ENCODE measurements around the gene WDR1. TPM values are rescaled to one million over a fixed set of nuclear protein-coding genes. Genes with fewer than 3 reads are reported as not detected.

Gene WDR1
- total and polyA plus RNA-seq, 10 of the 15 experiments (the other 5 are each of a cell fraction or from before 2014, with no cell fraction given): 28.5 to 397 (median 290) TPM

DNA sequence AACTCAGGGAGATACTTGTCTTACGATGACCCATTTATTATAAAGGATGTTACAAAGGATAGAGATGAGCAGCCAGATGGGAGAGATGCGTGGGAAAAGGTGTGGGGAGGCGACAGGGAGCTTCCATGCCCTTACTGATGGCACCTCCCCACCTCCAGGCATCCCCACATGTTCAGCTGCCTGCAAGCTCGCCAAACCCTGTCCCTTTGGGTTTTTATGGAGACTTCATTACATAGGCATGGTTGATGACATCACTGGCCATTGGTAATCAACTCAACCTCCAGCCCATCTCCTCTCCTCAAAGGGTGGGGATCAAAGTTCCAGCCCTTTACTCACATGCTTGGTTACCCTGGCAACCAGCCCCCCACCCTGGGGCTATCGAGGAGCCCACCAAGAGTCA, 65.9 kb downstream of the WDR1 start:
- DNase-seq (ENCODE audit: low read depth, low spot score) (no peak), ATAC-seq (no peak), FAIRE-seq (no peak)
- BruUV-seq (replicated peaks): no TSS peak
- H3K4me1 ChIP-seq (ENCODE audit: control insufficient read depth, insufficient read depth, low read length): no peaks in the 10 kb centered on the region
- no peak overlapping the region for H3K27ac ChIP-seq (ENCODE audit: control insufficient read depth, insufficient read depth)
- ChIA-PET POLR2A (no interaction called here), CTCF (no interaction called here), RAD21 (ENCODE audit: unreplicated experiment) (no interaction called here), SMC1A (ENCODE audit: uncharacterized antibody, unreplicated experiment) (no interaction called here)
- no peaks in the 10 kb centered on the region for H3K9me3 ChIP-seq (replicated peaks; ENCODE audit: control insufficient read depth, insufficient read depth, low read length)
- no peak overlapping the region for H2AFZ ChIP-seq (ENCODE audit: control insufficient read depth, low read depth, low read length)
- no peaks in the 10 kb centered on the region for H4K20me1 ChIP-seq (ENCODE audit: control insufficient read depth, insufficient read depth)
- H3K36me3 ChIP-seq (ENCODE audit: control insufficient read depth in 2 of 2, insufficient read depth in 2 of 2, low read length in 1 of 2): no peaks in the 10 kb centered on the region
- no peaks in the 10 kb centered on the region for H3K79me2 ChIP-seq (ENCODE audit: control insufficient read depth, insufficient read depth, low read length)
- in situ Hi-C loops (cut with MboI) (no loop called here), intact Hi-C loops (cut with micrococcal nuclease; ENCODE audit: unreplicated experiment) (no loop called here)
- no peak for TF ChIP-seq FOS (IDR thresholded peaks at IDR 0.05; ENCODE audit: borderline replicate concordance, extremely low read depth, insufficient read length)
- no peak for TF ChIP-seq EZH2 (IDR thresholded peaks at IDR 0.05; ENCODE audit: borderline replicate concordance, control insufficient read depth, low read depth, low read length)
- no peak for TF ChIP-seq IKZF2 (IDR thresholded peaks at IDR 0.05)
- TF ChIP-seq NBN (IDR thresholded peaks at IDR 0.05): no peak
- TF ChIP-seq, protein P1, sequence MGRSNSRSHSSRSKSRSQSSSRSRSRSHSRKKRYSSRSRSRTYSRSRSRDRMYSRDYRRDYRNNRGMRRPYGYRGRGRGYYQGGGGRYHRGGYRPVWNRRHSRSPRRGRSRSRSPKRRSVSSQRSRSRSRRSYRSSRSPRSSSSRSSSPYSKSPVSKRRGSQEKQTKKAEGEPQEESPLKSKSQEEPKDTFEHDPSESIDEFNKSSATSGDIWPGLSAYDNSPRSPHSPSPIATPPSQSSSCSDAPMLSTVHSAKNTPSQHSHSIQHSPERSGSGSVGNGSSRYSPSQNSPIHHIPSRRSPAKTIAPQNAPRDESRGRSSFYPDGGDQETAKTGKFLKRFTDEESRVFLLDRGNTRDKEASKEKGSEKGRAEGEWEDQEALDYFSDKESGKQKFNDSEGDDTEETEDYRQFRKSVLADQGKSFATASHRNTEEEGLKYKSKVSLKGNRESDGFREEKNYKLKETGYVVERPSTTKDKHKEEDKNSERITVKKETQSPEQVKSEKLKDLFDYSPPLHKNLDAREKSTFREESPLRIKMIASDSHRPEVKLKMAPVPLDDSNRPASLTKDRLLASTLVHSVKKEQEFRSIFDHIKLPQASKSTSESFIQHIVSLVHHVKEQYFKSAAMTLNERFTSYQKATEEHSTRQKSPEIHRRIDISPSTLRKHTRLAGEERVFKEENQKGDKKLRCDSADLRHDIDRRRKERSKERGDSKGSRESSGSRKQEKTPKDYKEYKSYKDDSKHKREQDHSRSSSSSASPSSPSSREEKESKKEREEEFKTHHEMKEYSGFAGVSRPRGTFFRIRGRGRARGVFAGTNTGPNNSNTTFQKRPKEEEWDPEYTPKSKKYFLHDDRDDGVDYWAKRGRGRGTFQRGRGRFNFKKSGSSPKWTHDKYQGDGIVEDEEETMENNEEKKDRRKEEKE (IDR thresholded peaks at IDR 0.05): no peak
- TF ChIP-seq CHD1 (IDR thresholded peaks at IDR 0.05; ENCODE audit: low read depth, low read length): no peak
- TF ChIP-seq RCOR1 (conservative IDR thresholded peaks at IDR 0.05; ENCODE audit: low read depth, low read length): no peak
- H3K4me3 ChIP-seq: no peak overlapping the region
- H3K9ac ChIP-seq (ENCODE audit: control insufficient read depth, insufficient read depth, low read length): no peak overlapping the region
- 35% methylated on average over 5 of the region's 5 CpGs for WGBS (ENCODE audit: insufficient coverage, insufficient replicate concordance, low lambda C conversion rate, missing lambda C conversion rate)
- H3K4me2 ChIP-seq (ENCODE audit: control insufficient read depth, insufficient read depth): no peak overlapping the region
- H3K27me3 ChIP-seq (replicated peaks in 1 of 2; ENCODE audit: control insufficient read depth in 2 of 2, insufficient read depth in 2 of 2, low read length in 1 of 2): no peaks in the 10 kb centered on the region

Measured in GM12878 (cell line).